H1 (cell line): ENCODE measurements around the gene MBD5. TPM values are rescaled to one million over a fixed set of nuclear protein-coding genes. Genes with fewer than 3 reads are reported as not detected.

Experiments used
- CTCF ChIA-PET: fragments of 300-600 bp; sonication (Branson Sonifier 250); formaldehyde crosslinking; loops from one replicate; lab custom pipeline; 2021; ENCODE audit not compliant: partially characterized antibody; lab: Charles Lee
- POLR2A ChIA-PET: fragments of 300-600 bp; sonication (Branson Sonifier 250); formaldehyde crosslinking; loops from one replicate; lab custom pipeline; 2021; ENCODE audit warnings: inconsistent platforms; ENCODE audit not compliant: partially characterized antibody; lab: Charles Lee
- DNase-seq, 2 experiments: peaks; one replicate each; pipeline versions ENCODE4 v3.0.0 to v3.0.0-alpha.2; 2010 to 2022; ENCODE audit warnings: low spot score in 2 of 2, low read depth in 1 of 2, mixed read lengths in 1 of 2
- FAIRE-seq: peaks from 2 replicates; lab custom pipeline; 2011; peaks lifted over from hg19 to GRCh38; lab: Jason Lieb, UNC
- H2AFZ ChIP-seq: 2 replicates; pipeline ENCODE4 v1.8.1; 2012; ENCODE audit warnings: low read length, inconsistent platforms
- H2AK5ac ChIP-seq: 2 replicates; pipeline ENCODE4 v1.6.1; 2013; ENCODE audit warnings: low read depth, low read length
- H2BK120ac ChIP-seq: replicated peaks from 2 replicates; pipeline ENCODE3; 2013; ENCODE audit warnings: low read depth, low read length, inconsistent platforms
- H2BK12ac ChIP-seq: 2 replicates; pipeline ENCODE4 v1.6.1; 2013; ENCODE audit warnings: low read depth, low read length
- H2BK15ac ChIP-seq: 2 replicates; pipeline ENCODE4 v1.6.1; 2013; ENCODE audit warnings: low read length
- H2BK20ac ChIP-seq: 2 replicates; pipeline ENCODE4 v1.6.1; 2013; ENCODE audit warnings: low read length
- H2BK5ac ChIP-seq: 2 replicates; pipeline ENCODE4 v1.6.1; 2013; ENCODE audit warnings: low read depth, low read length
- H3K14ac ChIP-seq: 2 replicates; pipeline ENCODE4 v1.6.1; 2013; ENCODE audit warnings: inconsistent platforms; ENCODE audit not compliant: insufficient read length
- H3K18ac ChIP-seq: 2 replicates; pipeline ENCODE4 v1.6.1; 2013; ENCODE audit warnings: low read length; ENCODE audit errors: extremely low read depth
- H3K23ac ChIP-seq: 2 replicates; pipeline ENCODE4 v1.6.1; 2013; ENCODE audit warnings: inconsistent platforms; ENCODE audit not compliant: insufficient read length
- H3K23me2 ChIP-seq: 2 replicates; pipeline ENCODE4 v1.6.1; 2013; ENCODE audit warnings: low read depth, low read length
- H3K27ac ChIP-seq: 2 replicates; pipeline ENCODE4 v1.6.1; 2011; ENCODE audit warnings: low read depth, low read length, inconsistent platforms
- H3K27me3 ChIP-seq, 4 experiments: replicated peaks in 1 of 4; 1 replicate in 1 of 4; 2 replicates in 3 of 4; pipeline versions ENCODE4 v1.6.1 to v1.8.1; 2011 to 2013; ENCODE audit warnings: low read length in 3 of 4, mild to moderate bottlenecking in 3 of 4, inconsistent platforms in 2 of 4, mixed read lengths in 2 of 4, moderate library complexity in 1 of 4; ENCODE audit not compliant: control insufficient read depth in 3 of 4, insufficient read depth in 3 of 4; ENCODE audit errors: extremely low read depth in 1 of 4
- H3K36me3 ChIP-seq, 4 experiments: 2 replicates each; pipeline versions ENCODE4 v1.6.1 to v1.8.1; 2011 to 2013; ENCODE audit warnings: mild to moderate bottlenecking in 4 of 4, low read length in 3 of 4, moderate library complexity in 2 of 4, control low read depth in 1 of 4, inconsistent platforms in 1 of 4; ENCODE audit not compliant: insufficient read depth in 4 of 4, control insufficient read depth in 2 of 4
- H3K4ac ChIP-seq: replicated peaks from 2 replicates; pipeline ENCODE3; 2013; ENCODE audit warnings: low read length, low read depth, mixed read lengths, inconsistent platforms; ENCODE audit not compliant: insufficient read length
- H3K4me1 ChIP-seq, 4 experiments: replicated peaks in 1 of 4; 1 replicate in 1 of 4; 2 replicates in 3 of 4; pipeline versions ENCODE4 v1.6.1 to v1.8.1; 2011 to 2013; ENCODE audit warnings: low read length in 3 of 4, inconsistent platforms in 2 of 4, mixed read lengths in 1 of 4; ENCODE audit not compliant: insufficient read depth in 4 of 4, control insufficient read depth in 3 of 4
- H3K4me2 ChIP-seq, 2 experiments: 2 replicates each; pipeline versions ENCODE4 v1.6.1 to v1.8.1; 2011 to 2013; ENCODE audit warnings: low read depth in 2 of 2, low read length in 2 of 2, control low read depth in 1 of 2, inconsistent platforms in 1 of 2, mild to moderate bottlenecking in 1 of 2; ENCODE audit not compliant: insufficient read depth in 1 of 2
- H3K4me3 ChIP-seq, 4 experiments: fragments of 200-600, 300-600 bp in 1 of 4; sonication (generic), shearing (Covaris generic), sonication (Bioruptor Twin) in 1 of 4; 2 replicates each; pipeline versions ENCODE4 v1.5.1 to v1.8.1; 2011 to 2016; ENCODE audit warnings: low read length in 4 of 4, low read depth in 3 of 4, control low read depth in 2 of 4, inconsistent platforms in 2 of 4, mild to moderate bottlenecking in 2 of 4, mixed read lengths in 1 of 4, moderate library complexity in 1 of 4; ENCODE audit not compliant: insufficient read depth in 2 of 4; ENCODE audit errors: extremely low read depth in 1 of 4
- H3K56ac ChIP-seq: replicated peaks from 2 replicates; pipeline ENCODE3; 2013; ENCODE audit warnings: low read depth, mild to moderate bottlenecking, mixed read lengths, low read length, inconsistent platforms; ENCODE audit not compliant: insufficient read length
- H3K79me1 ChIP-seq: 2 replicates; pipeline ENCODE4 v1.6.1; 2013; ENCODE audit warnings: low read depth, low read length, control low read depth
- H3K79me2 ChIP-seq, 2 experiments: 2 replicates each; pipeline versions ENCODE4 v1.6.1 to v1.8.1; 2012 to 2013; ENCODE audit warnings: low read length in 2 of 2, mild to moderate bottlenecking in 2 of 2, inconsistent platforms in 1 of 2; ENCODE audit not compliant: insufficient read depth in 2 of 2, control insufficient read depth in 1 of 2
- H3K9ac ChIP-seq, 4 experiments: replicated peaks in 1 of 4; 1 replicate in 1 of 4; 2 replicates in 3 of 4; pipeline versions ENCODE4 v1.6.1 to v1.8.1; 2011 to 2013; ENCODE audit warnings: low read depth in 3 of 4, low read length in 3 of 4, control low read depth in 2 of 4, mild to moderate bottlenecking in 2 of 4, moderate library complexity in 2 of 4, inconsistent platforms in 1 of 4; ENCODE audit errors: extremely low read depth in 1 of 4
- H3K9me3 ChIP-seq, 2 experiments: 2 replicates each; pipeline versions ENCODE4 v1.6.1 to v1.8.1; 2012 to 2013; ENCODE audit warnings: mild to moderate bottlenecking in 2 of 2, moderate library complexity in 2 of 2, control low read depth in 1 of 2, inconsistent platforms in 1 of 2, low read depth in 1 of 2, low read length in 1 of 2, mixed read lengths in 1 of 2; ENCODE audit not compliant: insufficient read depth in 2 of 2
- H4K20me1 ChIP-seq, 2 experiments: replicated peaks in 1 of 2; 2 replicates each; pipeline versions ENCODE3 to v1.8.1; 2011 to 2013; ENCODE audit warnings: inconsistent platforms in 2 of 2, low read length in 2 of 2, mild to moderate bottlenecking in 1 of 2; ENCODE audit not compliant: insufficient read depth in 2 of 2, control insufficient read depth in 1 of 2
- H4K5ac ChIP-seq: 2 replicates; pipeline ENCODE4 v1.6.1; 2013; ENCODE audit warnings: low read length, low read depth, mixed read lengths, inconsistent platforms; ENCODE audit not compliant: insufficient read length
- H4K8ac ChIP-seq: 2 replicates; pipeline ENCODE4 v1.8.0; 2013; ENCODE audit warnings: mild to moderate bottlenecking, moderate library complexity, low read length, inconsistent platforms; ENCODE audit not compliant: insufficient read depth; ENCODE audit errors: extremely low read depth
- H4K91ac ChIP-seq: replicated peaks from 2 replicates; pipeline ENCODE3; 2013; ENCODE audit warnings: low read length, mixed read lengths, inconsistent platforms; ENCODE audit not compliant: insufficient read length
- CBX8 ChIP-seq: fragments of 300-800, 300-1000 bp; sonication (generic); IDR thresholded peaks from 2 replicates; pipeline ENCODE4 v1.7.1; 2016; ENCODE audit warnings: low read depth, low read length, borderline replicate concordance
- CHD2 ChIP-seq: IDR thresholded peaks from 2 replicates; pipeline ENCODE4 v1.6.1; 2012; ENCODE audit warnings: low read length, improper control_type of control experiment
- NANOG ChIP-seq: IDR thresholded peaks from 2 replicates; pipeline ENCODE4 v1.6.1; 2011; ENCODE audit warnings: low read length, low read depth, mild to moderate bottlenecking, inconsistent platforms; ENCODE audit not compliant: insufficient read depth, poor library complexity, severe bottlenecking
- PHF8 ChIP-seq: fragments of 200-600 bp; sonication (generic); conservative IDR thresholded peaks from 2 replicates; pipeline ENCODE4 v1.7.1; 2012; ENCODE audit warnings: low read depth, mild to moderate bottlenecking, inconsistent platforms, low read length, moderate library complexity
- RFX5 ChIP-seq: IDR thresholded peaks from 2 replicates; pipeline ENCODE4 v1.6.1; 2011; ENCODE audit warnings: low read depth, low read length, improper control_type of control experiment, borderline replicate concordance
- RXRA ChIP-seq: IDR thresholded peaks from 2 replicates; pipeline ENCODE4 v1.6.1; 2011; ENCODE audit warnings: low read depth, mild to moderate bottlenecking, low read length, moderate library complexity; ENCODE audit not compliant: insufficient read depth
- TEAD4 ChIP-seq: IDR thresholded peaks from 2 replicates; pipeline ENCODE4 v1.6.1; 2012; ENCODE audit warnings: low read depth, low read length, inconsistent platforms, mixed read lengths
- WGBS, 2 experiments: shearing (Covaris generic) in 1 of 2; methylation state at CpG; one replicate each; pipeline versions ENCODE4 v1.1.6 to v1.1.7; 2013 to 2015; ENCODE audit warnings: low lambda C conversion rate in 2 of 2, mixed read lengths in 2 of 2, inconsistent platforms in 1 of 2, low coverage in 1 of 2, missing lambda C conversion rate in 1 of 2; ENCODE audit not compliant: insufficient replicate concordance in 2 of 2, insufficient coverage in 1 of 2, insufficient read length in 1 of 2; ENCODE audit errors: extremely low coverage in 1 of 2, missing lambda C conversion rate in 1 of 2; 5-methylcytosine and 5-hydroxymethylcytosine counted together
- polyA plus RNA-seq, 7 experiments: library from polyadenylated mRNA; depleted of rRNA in 3 of 7; stranded (reverse) in 5 of 7; unstranded in 2 of 7; fragments of >200 nt in 5 of 7; fragments of 200-250 nt in 2 of 7; gene quantifications; 1 replicate in 5 of 7; 2 replicates in 1 of 7; 4 replicates in 1 of 7; pipeline versions ENCODE4 v1.2.1 to v1.2.3, GENCODE V29; 2011 to 2013; ENCODE audit warnings: missing spikeins in 2 of 7, mixed read lengths in 2 of 7
- total RNA-seq: library from RNA; stranded (reverse); fragmentation: NEBNext Ultra II Directional; extraction: Animal tissue kit (Norgen Biotek cat#: 25700); gene quantifications from 2 replicates; pipeline ENCODE4 v1.2.1, GENCODE V29; 2021
- TF ChIP-seq, protein P1 (sequence below): IDR thresholded peaks from 2 replicates; pipeline ENCODE4 v1.6.1; 2012; ENCODE audit warnings: inconsistent platforms
- TF ChIP-seq, protein P2 (sequence below): IDR thresholded peaks from 2 replicates; pipeline ENCODE4 v1.6.1; 2012; ENCODE audit warnings: inconsistent platforms

MBD5 gene
- total and polyA plus RNA-seq, 2 of the 8 experiments (the other 6 are each of a cell fraction or from before 2014, with no cell fraction given): 9.7 to 29.4 TPM

DNA sequence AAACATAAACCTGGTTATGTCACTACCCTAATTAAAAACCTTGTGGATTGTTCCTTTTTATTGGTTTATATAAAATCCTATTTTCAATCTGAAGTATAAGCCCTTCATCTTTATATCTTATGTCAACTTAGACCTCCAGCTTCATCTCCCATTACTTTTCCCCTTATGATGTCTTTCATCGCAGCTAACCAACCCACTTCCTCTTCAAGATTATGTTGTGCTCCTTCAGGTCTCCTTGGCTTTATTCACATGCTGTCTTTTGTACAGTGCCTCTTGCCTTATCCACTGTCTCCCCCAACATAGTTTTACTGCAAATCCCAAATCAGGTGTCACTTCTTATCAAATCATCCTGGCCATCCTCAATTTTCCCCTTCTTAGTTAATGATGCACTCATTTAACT lies 25.9 kb downstream of the MBD5 start:
- Histone ChIP-seq H2AK5ac (no peak overlapping the region), H3K4ac (no peak overlapping the region), H4K20me1 (no peaks in the 10 kb centered on the region), H3K23me2 (no peaks in the 10 kb centered on the region), H2BK15ac (no peak overlapping the region), H2BK12ac (no peak overlapping the region), H3K4me3 (no peak overlapping the region), H2BK120ac (no peak overlapping the region), H3K27ac (no peak overlapping the region), H2BK5ac (no peak overlapping the region), H3K36me3 (no peaks in the 10 kb centered on the region), H4K8ac (no peak overlapping the region), H3K4me2 (no peak overlapping the region), H3K23ac (no peak overlapping the region), H2AFZ (no peak overlapping the region), H3K56ac (no peak overlapping the region), H4K5ac (no peak overlapping the region), H3K27me3 (no peaks in the 10 kb centered on the region), H3K79me2 (peaks cover 0 to 3% of the 10 kb centered on the region in 2 experiments; a peak in 1 of 4 replicates), H3K9ac (no peak overlapping the region), H3K18ac (no peak overlapping the region), H3K79me1 (no peaks in the 10 kb centered on the region), H2BK20ac (no peak overlapping the region), H3K9me3 (no peaks in the 10 kb centered on the region), H3K4me1 (peaks cover 0 to 2% (median 0%) of the 10 kb centered on the region in 4 experiments; a peak in 2 of 7 replicates), H4K91ac (no peak overlapping the region), H3K14ac (no peak overlapping the region)
- DNase-seq (no peak), FAIRE-seq (no peak)
- POLR2A ChIA-PET: no interaction called here
- TF ChIP-seq NANOG (no peak), TEAD4 (no peak), CBX8 (no peak), RXRA (no peak), PHF8 (no peak), RFX5 (no peak), CHD2 (no peak)
- TF ChIP-seq, protein P1, sequence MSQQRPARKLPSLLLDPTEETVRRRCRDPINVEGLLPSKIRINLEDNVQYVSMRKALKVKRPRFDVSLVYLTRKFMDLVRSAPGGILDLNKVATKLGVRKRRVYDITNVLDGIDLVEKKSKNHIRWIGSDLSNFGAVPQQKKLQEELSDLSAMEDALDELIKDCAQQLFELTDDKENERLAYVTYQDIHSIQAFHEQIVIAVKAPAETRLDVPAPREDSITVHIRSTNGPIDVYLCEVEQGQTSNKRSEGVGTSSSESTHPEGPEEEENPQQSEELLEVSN: no peak
- TF ChIP-seq, protein P2, sequence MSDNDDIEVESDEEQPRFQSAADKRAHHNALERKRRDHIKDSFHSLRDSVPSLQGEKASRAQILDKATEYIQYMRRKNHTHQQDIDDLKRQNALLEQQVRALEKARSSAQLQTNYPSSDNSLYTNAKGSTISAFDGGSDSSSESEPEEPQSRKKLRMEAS: no peak
- WGBS, 2 experiments: 100% methylated on average over 1 of the region's 1 CpG; no CpG with 5 or more reads in 1 of the 2 experiments
- CTCF ChIA-PET: interaction anchor here (0.9 kb wide), 1 partner anchor 26 kb away, joined by 3 read pairs; the partner anchor contains the start of gene MBD5
